ENCODE results near the gene PLSCR1.

PLSCR1 gene

GRCh38 chr3:146502887-146503460 lies 41.4 kb downstream of the PLSCR1 start:
- no peaks in the 10 kb centered on the region for H3K9me2 ChIP-seq (ENCODE audit: low read depth, low read length)
- TF ChIP-seq EZH2 (IDR thresholded peaks at IDR 0.05; ENCODE audit: borderline replicate concordance, low read length) (no peak), CTCF (IDR thresholded peaks at IDR 0.05; ENCODE audit: low read length) (no peak)
- H3K9ac ChIP-seq (ENCODE audit: low read length): no peak overlapping the region
- H3K4me3 ChIP-seq (ENCODE audit: low read depth, low read length, poor library complexity, severe bottlenecking): no peak overlapping the region
- H2AFZ ChIP-seq (ENCODE audit: low read length): no peak overlapping the region
- H3K4me2 ChIP-seq (ENCODE audit: low read length): no peak overlapping the region
- H3F3A ChIP-seq (ENCODE audit: insufficient read depth, low read length): no peaks in the 10 kb centered on the region
- H3K79me2 ChIP-seq (ENCODE audit: insufficient read depth, low read length): no peaks in the 10 kb centered on the region
- H3K27ac ChIP-seq (ENCODE audit: low read depth, low read length, poor library complexity, severe bottlenecking): no peak overlapping the region
- no peaks in the 10 kb centered on the region for H3K9me3 ChIP-seq (ENCODE audit: low read length)
- H3K27me3 ChIP-seq (ENCODE audit: insufficient read depth, low read length): no peaks in the 10 kb centered on the region
- no peaks in the 10 kb centered on the region for H3K4me1 ChIP-seq (ENCODE audit: insufficient read depth, low read length, severe bottlenecking)
- no peaks in the 10 kb centered on the region for H4K20me1 ChIP-seq (ENCODE audit: insufficient read depth, low read length)
- H3K36me3 ChIP-seq (ENCODE audit: insufficient read depth, low read length): no peaks in the 10 kb centered on the region

- Histone ChIP-seq H3K9me2 (ENCODE audit: low read depth, low read length) (no peaks in the 10 kb centered on the region), H3K4me2 (ENCODE audit: low read length) (no peak overlapping the region), H3K79me2 (ENCODE audit: insufficient read depth, low read length) (no peaks in the 10 kb centered on the region), H3F3A (ENCODE audit: insufficient read depth, low read length) (no peaks in the 10 kb centered on the region), H4K20me1 (ENCODE audit: insufficient read depth, low read length) (no peaks in the 10 kb centered on the region), H3K9ac (ENCODE audit: low read length) (no peak overlapping the region), H3K9me3 (ENCODE audit: low read length) (no peaks in the 10 kb centered on the region), H3K4me3 (ENCODE audit: low read depth, low read length, poor library complexity, severe bottlenecking) (no peak overlapping the region), H3K27ac (ENCODE audit: low read depth, low read length, poor library complexity, severe bottlenecking) (no peak overlapping the region), H2AFZ (ENCODE audit: low read length) (no peak overlapping the region), H3K36me3 (ENCODE audit: insufficient read depth, low read length) (no peaks in the 10 kb centered on the region), H3K27me3 (ENCODE audit: insufficient read depth, low read length) (no peaks in the 10 kb centered on the region), H3K4me1 (ENCODE audit: insufficient read depth, low read length, severe bottlenecking) (no peaks in the 10 kb centered on the region)
- no peak for TF ChIP-seq EZH2 (IDR thresholded peaks at IDR 0.05; ENCODE audit: borderline replicate concordance, low read length)
- TF ChIP-seq CTCF (IDR thresholded peaks at IDR 0.05; ENCODE audit: low read length): no peak
These were observed 42.7 kb downstream of the PLSCR1 start for GRCh38 chr3:146501752-146502151.

GRCh38 chr3:146499701-146500100 lies 44.7 kb downstream of the PLSCR1 start:
- no peak overlapping the region for H3K27ac ChIP-seq (ENCODE audit: low read depth, low read length, poor library complexity, severe bottlenecking)
- H3K4me2 ChIP-seq (ENCODE audit: low read length): no peak overlapping the region
- no peaks in the 10 kb centered on the region for H4K20me1 ChIP-seq (ENCODE audit: insufficient read depth, low read length)
- no peak for TF ChIP-seq CTCF (IDR thresholded peaks at IDR 0.05; ENCODE audit: low read length)
- no peaks in the 10 kb centered on the region for H3F3A ChIP-seq (ENCODE audit: insufficient read depth, low read length)
- no peaks in the 10 kb centered on the region for H3K9me2 ChIP-seq (ENCODE audit: low read depth, low read length)
- H3K4me1 ChIP-seq (ENCODE audit: insufficient read depth, low read length, severe bottlenecking): no peaks in the 10 kb centered on the region
- H3K4me3 ChIP-seq (ENCODE audit: low read depth, low read length, poor library complexity, severe bottlenecking): no peak overlapping the region
- H3K9ac ChIP-seq (ENCODE audit: low read length): no peak overlapping the region
- H3K27me3 ChIP-seq (ENCODE audit: insufficient read depth, low read length): no peaks in the 10 kb centered on the region
- H3K79me2 ChIP-seq (ENCODE audit: insufficient read depth, low read length): no peaks in the 10 kb centered on the region
- no peaks in the 10 kb centered on the region for H3K36me3 ChIP-seq (ENCODE audit: insufficient read depth, low read length)
- no peak overlapping the region for H2AFZ ChIP-seq (ENCODE audit: low read length)
- H3K9me3 ChIP-seq (ENCODE audit: low read length): no peaks in the 10 kb centered on the region
